SK-N-SH (cell line): ENCODE results near the gene RBP3.

Experiments used
- CHD2 ChIP-seq: fragments of 150-350 bp; IDR thresholded peaks from 2 replicates; pipeline ENCODE4 v1.6.1; 2018; ENCODE audit warnings: low read length; ENCODE audit not compliant: partially characterized antibody
- EZH2phosphoT487 ChIP-seq: fragments of 200-600 bp; sonication (generic); IDR thresholded peaks from 2 replicates; pipeline ENCODE4 v1.6.1; 2017; ENCODE audit warnings: low read depth, mixed run types, mild to moderate bottlenecking, antibody characterized with exemption, moderate library complexity, borderline replicate concordance
- FOXJ3 ChIP-seq: sonication (generic); formaldehyde crosslinking; IDR thresholded peaks from 2 replicates; pipeline ENCODE4 v1.5.1; 2020; ENCODE audit warnings: mild to moderate bottlenecking, missing genetic modification reagents
- JUND ChIP-seq: IDR thresholded peaks from 2 replicates; pipeline ENCODE4 v1.4.0; 2012
- MXI1 ChIP-seq: IDR thresholded peaks from 2 replicates; pipeline ENCODE4 v1.6.1; 2012; ENCODE audit warnings: mild to moderate bottlenecking, low read depth, low read length, improper control_type of control experiment
- RFX5 ChIP-seq: IDR thresholded peaks from 2 replicates; pipeline ENCODE4 v1.6.1; 2012; ENCODE audit warnings: mild to moderate bottlenecking, improper control_type of control experiment, low read length
- SMC3 ChIP-seq: IDR thresholded peaks from 2 replicates; pipeline ENCODE4 v1.6.1; 2012; ENCODE audit warnings: low read depth, low read length, improper control_type of control experiment
- TF ChIP-seq, protein P1 (sequence below): IDR thresholded peaks from 2 replicates; pipeline ENCODE4 v1.6.1; 2012; ENCODE audit warnings: mild to moderate bottlenecking, low read depth, low read length, moderate library complexity
- TF ChIP-seq, protein P2 (sequence below): fragments of 200-600 bp; sonication (generic); IDR thresholded peaks from 2 replicates; pipeline ENCODE4 v1.6.1; 2017; ENCODE audit warnings: antibody characterized with exemption, mild to moderate bottlenecking, moderate library complexity
- TF ChIP-seq, protein P3 (sequence below): fragments of 150-350 bp; IDR thresholded peaks from 2 replicates; pipeline ENCODE4 v1.6.1; 2017; ENCODE audit warnings: antibody characterized with exemption, low read length, low read depth, borderline replicate concordance

DNA sequence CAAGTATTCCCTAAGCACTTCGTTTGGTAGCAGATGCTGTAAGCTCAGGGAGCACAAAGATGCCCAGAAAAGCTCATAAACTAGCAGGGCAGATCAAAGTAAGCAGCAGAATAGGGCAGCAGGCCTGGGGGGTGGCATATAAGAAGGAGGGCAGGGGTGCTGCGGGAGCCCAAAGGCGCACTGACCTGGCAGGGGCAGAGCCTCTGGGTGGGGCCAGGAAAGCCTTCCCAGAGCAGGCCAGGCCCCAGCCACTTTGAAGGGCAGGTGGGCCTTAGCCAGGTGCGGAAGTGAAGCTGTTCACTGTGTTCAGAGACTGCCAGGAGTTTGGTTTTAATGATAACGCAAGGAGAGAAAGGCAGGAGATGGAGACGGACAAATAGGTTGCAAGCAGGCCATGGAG, 44.3 kb upstream of the RBP3 start:
- no peak for TF ChIP-seq CHD2
- TF ChIP-seq, protein P1, sequence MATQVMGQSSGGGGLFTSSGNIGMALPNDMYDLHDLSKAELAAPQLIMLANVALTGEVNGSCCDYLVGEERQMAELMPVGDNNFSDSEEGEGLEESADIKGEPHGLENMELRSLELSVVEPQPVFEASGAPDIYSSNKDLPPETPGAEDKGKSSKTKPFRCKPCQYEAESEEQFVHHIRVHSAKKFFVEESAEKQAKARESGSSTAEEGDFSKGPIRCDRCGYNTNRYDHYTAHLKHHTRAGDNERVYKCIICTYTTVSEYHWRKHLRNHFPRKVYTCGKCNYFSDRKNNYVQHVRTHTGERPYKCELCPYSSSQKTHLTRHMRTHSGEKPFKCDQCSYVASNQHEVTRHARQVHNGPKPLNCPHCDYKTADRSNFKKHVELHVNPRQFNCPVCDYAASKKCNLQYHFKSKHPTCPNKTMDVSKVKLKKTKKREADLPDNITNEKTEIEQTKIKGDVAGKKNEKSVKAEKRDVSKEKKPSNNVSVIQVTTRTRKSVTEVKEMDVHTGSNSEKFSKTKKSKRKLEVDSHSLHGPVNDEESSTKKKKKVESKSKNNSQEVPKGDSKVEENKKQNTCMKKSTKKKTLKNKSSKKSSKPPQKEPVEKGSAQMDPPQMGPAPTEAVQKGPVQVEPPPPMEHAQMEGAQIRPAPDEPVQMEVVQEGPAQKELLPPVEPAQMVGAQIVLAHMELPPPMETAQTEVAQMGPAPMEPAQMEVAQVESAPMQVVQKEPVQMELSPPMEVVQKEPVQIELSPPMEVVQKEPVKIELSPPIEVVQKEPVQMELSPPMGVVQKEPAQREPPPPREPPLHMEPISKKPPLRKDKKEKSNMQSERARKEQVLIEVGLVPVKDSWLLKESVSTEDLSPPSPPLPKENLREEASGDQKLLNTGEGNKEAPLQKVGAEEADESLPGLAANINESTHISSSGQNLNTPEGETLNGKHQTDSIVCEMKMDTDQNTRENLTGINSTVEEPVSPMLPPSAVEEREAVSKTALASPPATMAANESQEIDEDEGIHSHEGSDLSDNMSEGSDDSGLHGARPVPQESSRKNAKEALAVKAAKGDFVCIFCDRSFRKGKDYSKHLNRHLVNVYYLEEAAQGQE: no peak
- no peak for TF ChIP-seq RFX5
- TF ChIP-seq EZH2phosphoT487: no peak
- TF ChIP-seq, protein P2, sequence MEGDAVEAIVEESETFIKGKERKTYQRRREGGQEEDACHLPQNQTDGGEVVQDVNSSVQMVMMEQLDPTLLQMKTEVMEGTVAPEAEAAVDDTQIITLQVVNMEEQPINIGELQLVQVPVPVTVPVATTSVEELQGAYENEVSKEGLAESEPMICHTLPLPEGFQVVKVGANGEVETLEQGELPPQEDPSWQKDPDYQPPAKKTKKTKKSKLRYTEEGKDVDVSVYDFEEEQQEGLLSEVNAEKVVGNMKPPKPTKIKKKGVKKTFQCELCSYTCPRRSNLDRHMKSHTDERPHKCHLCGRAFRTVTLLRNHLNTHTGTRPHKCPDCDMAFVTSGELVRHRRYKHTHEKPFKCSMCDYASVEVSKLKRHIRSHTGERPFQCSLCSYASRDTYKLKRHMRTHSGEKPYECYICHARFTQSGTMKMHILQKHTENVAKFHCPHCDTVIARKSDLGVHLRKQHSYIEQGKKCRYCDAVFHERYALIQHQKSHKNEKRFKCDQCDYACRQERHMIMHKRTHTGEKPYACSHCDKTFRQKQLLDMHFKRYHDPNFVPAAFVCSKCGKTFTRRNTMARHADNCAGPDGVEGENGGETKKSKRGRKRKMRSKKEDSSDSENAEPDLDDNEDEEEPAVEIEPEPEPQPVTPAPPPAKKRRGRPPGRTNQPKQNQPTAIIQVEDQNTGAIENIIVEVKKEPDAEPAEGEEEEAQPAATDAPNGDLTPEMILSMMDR: no peak
- TF ChIP-seq JUND: no peak
- TF ChIP-seq, protein P3, sequence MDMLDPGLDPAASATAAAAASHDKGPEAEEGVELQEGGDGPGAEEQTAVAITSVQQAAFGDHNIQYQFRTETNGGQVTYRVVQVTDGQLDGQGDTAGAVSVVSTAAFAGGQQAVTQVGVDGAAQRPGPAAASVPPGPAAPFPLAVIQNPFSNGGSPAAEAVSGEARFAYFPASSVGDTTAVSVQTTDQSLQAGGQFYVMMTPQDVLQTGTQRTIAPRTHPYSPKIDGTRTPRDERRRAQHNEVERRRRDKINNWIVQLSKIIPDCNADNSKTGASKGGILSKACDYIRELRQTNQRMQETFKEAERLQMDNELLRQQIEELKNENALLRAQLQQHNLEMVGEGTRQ: no peak
- TF ChIP-seq FOXJ3: no peak
- TF ChIP-seq MXI1: no peak
- TF ChIP-seq SMC3: no peak
